GM18511 (cell line): ENCODE results near the gene MSMP.

ENCODE experiments used
- ATAC-seq: cut with Tn5 transposase; IDR thresholded peaks from one replicate; pipeline ENCODE4 v1.9.1; 2021; ENCODE audit warnings: mild to moderate bottlenecking, moderate library complexity; ENCODE audit not compliant: unreplicated experiment

The MSMP gene, protein sequence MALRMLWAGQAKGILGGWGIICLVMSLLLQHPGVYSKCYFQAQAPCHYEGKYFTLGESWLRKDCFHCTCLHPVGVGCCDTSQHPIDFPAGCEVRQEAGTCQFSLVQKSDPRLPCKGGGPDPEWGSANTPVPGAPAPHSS

DNA sequence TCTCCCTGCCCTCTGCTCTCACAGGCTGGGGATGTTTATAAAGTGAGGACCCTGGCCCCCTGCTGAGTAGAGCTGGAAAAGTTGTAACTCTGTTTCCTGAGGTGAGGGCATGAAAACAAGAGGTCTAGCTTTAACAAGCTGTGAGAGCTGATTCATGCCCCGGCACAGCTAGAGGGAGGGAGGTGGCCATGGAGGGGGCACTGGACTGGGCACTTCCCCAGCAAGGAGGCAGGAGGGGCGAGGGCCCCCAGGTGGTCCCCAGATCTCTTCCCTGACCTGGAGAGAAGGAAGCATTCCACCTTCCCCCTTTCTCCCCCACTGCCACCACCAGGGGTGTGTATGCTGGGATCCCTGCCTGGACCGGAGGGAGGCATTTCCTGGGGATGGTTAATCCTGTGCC lies at the start of gene MSMP:
Gene MSMP (minus strand): TSS at position 13 of the 400 bp plus-strand sequence. CDS start 147 bp downstream, outside the sequence.
- no peak for ATAC-seq

DNA sequence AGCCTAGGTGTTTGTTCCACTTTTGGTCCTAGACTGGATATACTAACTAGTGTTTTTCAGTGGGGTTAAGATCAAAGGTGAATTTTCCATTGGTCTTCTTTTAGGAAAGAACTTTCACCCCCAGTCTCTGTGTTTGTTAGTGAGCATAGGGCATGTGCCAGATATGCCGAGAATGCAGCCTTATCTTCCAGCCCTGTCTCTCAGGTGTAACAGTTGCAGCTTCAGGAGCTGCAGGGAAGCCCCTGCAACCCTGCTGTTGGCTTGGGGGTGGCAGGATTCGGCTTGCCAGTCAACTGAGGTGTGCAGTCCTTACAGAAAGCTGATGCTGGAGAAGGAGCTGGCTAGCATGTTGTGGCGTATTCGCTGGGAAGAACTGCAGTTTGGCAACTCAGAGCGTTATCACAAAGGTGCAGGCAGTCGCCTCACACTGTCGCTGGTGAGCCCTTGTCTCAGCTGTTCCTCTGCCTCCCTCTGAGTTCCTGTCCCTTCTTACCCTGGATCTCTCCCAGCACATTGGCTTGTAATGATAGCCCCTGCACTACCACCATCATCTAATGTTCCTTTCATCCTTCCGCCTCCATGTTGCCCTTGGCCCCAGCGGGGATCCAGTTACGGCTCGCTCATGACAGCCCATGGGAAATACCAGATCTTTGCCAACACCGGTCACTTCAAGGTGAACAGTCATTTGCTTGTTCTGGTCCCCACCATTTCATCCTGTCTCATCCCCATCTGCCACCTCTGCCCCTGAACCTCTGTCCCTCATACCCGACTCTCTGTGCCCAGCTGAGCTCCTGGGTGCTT lies 47.5 kb upstream of the MSMP start:
- no peak for ATAC-seq

DNA sequence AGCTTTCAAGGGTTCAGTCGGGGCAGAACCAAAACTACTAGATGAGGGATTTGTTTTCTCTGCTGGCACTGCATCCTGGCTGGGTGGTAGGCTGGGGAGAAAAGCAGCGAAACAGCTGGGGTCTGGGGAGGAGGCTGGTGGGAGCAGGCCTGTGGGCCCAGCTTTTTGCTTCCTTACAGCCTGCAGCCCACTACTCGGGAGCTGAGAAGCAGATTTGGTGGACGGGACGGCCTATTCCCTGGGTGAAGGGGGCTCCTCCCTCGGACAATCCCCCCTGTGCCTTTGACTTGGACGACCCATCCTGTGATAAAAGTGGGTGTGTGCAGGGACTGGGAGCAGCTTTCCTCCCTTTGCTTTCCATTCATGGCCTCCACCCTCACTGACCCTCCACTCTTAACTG lies 46.5 kb upstream of the MSMP start:
- ATAC-seq, result no peak

DNA sequence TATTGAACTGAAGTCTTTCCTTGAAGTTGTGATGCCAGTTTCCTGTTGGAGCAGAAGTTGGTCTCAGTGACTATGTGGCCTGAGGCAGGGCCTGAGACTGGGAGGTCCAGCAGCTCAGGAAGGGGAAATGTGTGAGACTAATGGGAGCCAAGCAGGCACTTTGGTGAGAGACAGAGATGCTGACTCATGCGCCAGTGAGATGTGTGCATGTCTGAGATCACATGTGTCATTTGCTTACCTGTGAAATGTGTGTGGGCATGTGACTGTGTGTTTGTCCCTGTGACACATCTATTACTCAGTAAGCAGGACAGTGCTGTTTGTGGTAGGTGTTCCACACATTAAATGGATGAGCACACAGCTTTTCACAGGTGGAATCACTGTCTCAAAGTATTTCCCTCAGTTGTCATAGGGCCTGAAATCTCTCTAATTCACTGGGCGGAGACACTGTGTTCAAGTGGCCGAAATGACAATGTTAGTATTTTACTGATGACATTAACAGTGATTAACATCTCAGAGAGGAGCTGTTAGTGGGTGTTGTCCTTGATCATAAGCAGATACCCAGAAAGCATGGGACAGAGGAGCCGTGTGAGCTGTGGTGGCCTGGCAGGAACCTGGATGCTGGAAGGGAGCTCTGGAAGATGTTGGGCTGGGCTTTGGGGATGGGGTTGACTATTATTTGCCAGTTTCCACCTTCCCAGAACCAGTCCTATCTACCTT lies 44.7 kb upstream of the MSMP start:
- no peak for ATAC-seq

DNA sequence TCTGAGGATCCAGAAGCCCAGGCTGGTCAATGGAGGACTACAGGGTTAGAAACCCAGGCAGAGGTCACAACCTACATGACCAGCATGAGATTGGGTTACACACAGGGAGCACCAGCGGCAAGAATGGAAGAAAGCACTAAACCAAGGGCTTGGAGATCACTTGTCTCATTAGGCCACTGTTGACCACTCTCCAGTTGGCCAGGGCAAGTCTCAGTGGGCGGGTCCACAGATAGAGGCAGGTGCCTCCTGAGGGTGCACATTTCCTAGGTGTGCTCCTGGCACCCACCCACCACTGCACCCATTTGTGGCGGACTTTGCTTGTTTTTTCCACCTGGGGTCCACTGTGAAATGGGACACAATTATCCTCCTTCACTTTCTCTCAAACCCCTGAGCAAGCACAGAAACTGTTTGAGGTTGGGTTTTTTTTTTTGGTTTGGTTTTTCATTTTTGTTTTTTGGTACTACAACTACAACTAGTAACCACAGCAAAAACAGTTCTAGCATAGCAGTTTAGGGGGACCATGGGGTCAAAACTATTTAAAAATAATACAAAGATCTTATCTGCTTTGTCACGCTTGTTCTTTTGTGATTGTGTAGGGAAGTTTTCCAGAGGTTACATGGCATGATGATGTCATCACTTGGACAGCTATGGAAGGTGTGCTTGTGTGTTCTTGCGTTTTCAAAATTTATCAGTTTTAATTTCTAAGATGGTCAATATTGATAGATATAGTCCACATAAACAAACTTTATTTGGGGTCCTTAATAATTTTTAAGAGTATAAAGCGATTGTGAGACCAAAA lies 43.4 kb upstream of the MSMP start:
- ATAC-seq, result no peak

DNA sequence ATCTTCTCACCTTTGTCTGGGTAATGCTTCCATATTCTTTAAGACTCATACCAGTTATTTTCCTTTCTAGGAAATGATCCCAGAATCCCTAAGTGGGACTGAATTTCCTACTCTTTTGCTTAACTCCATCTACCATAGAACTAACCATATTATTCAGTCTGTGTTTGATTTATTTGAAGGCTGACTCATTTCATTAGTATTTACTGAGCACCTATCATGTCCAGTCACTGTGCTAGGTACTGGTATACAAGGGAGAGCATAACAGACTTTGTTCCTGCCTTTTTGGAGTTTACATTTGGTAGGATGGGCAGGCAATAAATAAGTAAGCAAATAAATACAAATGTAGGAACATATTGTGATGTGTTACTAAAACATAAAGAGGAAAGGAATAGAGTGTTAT lies 41.6 kb upstream of the MSMP start:
- ATAC-seq, result no peak

DNA sequence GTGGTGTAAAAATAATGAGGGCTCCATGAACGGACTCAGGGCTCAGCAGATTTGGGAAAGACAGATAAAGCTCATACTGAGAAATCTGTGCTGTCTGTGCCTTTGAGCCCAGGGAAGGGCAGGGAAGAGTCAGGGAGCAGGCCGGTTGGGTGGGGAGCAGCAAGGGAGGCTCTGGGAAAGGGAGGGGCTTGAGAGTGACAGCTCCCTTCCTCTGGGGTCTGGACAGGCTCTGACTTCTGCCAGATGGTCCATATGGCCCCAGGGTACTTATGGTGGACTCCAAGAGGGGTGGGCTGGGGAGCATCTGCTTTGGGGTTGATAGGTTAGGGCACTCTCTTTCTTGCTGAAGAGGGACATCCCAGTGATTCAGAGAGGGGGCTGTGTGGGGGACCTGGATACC lies 39.4 kb upstream of the MSMP start:
- ATAC-seq, result no peak

DNA sequence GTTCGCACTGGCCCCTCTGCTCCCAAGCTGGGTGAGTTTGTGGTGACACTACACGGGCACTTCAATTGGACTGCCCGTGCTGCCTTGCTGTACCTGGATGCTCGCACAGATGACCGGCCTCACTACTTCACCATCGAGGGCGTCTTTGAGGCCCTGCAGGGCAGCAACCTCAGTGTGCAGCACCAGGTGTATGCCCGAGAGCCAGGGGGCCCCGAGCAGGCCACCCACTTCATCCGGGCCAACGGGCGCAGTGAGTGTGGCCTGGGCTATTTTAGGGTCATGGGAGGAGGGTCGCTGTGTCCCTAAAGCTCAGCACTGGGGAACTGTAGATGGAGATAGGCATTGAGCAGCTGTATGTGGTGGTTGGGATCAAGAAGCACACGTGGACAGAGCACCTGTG lies 38.8 kb upstream of the MSMP start:
- ATAC-seq, result no peak

DNA sequence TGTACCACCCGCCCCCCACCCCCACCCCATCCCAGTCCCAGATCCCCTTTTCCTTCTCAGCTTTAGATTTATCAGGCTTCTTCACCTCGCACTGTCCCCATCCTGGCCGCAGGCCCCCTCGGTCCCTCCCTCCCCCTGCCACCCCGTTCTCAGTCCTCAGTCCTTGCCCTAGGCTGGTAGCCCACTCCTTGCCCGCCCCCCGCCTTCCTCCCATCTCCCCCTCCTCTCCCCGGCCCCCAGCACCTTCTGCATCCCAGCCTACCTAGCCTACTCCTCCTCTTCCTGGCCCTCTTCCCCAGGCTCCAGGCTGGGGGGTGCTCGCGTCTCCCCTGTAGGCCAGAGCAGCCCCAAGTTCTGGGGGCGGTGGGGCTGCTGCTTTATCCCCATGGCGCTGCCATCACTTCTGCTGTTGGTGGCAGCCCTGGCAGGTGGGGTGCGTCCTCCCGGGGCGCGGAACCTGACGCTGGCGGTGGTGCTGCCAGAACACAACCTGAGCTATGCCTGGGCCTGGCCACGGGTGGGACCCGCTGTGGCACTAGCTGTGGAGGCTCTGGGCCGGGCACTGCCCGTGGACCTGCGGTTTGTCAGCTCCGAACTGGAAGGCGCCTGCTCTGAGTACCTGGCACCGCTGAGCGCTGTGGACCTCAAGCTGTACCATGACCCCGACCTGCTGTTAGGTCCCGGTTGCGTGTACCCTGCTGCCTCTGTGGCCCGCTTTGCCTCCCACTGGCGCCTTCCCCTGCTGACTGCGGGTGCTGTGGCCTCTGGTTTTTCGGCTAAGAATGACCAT lies 38.1 kb upstream of the MSMP start:
- ATAC-seq, result no peak

DNA sequence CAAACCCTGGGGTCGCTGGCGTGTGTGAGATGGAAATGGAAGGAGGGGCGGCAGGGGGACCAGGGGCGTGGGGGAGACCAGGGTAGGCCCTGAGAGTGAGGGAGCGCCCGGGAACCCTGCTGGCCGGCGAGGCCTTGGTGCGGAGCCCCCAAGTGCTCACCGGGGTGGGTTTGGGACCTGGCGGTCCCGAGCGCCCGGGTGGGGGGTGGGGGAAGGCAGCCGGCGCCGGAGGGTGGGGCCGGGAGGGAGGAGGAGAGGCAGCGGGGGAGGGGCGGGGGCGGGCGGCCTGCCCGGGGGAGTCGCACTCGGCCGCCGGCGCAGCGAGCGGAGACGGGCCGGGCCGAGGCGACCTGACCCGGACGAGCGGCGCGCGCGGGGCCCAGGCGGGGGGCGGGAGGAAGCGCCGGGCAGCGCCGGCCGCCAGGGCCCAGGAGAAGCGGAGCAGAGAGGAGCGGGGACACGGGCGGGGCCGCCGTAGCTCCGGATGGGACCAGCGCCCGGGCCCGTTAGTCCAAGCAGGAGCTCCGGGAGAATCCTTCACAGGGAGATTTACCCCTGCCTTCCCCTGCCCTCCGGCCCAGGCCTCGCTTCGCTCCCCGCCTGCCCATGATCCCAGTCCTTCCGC lies 37.3 kb upstream of the MSMP start, which contains the start of gene NPR2:
Gene NPR2 (plus strand): TSS at position 295 of the 625 bp plus-strand sequence. CDS start 818 bp downstream, outside the sequence.
- ATAC-seq, result no peak

DNA sequence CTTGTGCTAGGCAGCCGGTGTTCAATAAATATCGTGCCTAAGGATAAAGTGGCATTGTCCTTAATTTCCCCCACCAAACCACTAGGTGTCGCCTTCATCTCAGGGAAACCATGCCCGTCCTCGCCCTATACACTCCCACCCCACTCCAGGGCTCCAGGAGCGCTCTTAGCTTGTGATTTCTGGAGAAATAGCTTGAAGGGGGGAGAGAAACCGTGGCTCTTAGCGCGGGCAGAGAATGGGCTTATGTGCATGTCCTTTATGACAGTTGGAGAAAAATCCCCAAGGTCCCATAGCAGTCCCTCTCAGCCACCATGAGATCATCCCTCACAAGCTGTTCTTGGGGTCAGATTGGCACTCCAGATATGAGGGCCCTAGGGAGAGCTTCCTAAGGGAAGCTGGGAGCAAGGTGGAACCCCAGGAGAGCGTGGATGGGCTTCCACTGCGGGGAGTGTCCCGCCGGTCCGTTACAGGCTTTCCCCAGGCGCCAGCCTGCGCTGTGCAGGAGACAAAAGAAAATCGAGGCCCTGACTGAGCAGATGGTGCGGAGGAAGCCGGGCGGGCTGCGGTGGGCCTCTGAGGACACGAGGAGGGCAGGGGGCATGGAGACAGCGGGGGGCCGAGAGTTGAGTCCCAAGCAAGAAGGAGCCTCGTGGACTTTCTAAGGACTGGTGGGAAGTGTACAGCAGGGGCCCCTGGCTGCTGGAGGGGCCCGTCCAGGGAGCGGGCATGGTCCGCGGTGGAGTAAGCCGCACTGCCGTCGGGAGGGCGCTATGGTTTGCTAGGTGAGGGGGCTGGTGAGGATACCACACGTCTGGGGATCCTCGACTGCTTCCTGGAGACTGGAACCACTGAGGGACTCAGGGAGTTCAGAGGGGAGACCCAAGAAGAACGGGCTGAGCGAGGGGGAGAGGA lies 36.6 kb upstream of the MSMP start:
- ATAC-seq, result no peak

DNA sequence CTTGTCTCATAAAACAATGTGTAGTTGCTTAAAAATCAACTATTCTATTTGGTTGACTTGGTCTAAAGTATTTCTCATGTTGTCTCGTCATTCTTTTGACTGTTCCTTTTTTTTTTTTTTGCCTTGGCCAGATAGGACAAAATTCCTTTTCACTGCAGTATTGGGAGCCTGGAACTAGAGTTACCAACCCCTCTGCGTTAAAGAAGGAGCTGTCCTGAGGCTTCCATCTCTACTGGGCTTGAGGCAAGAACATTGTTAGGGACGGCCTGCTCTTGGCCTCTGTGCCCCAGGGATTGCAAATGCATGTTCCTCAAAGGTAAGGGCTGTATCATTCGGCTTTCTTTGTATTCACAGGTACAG lies 35.9 kb upstream of the MSMP start:
- ATAC-seq, result no peak

DNA sequence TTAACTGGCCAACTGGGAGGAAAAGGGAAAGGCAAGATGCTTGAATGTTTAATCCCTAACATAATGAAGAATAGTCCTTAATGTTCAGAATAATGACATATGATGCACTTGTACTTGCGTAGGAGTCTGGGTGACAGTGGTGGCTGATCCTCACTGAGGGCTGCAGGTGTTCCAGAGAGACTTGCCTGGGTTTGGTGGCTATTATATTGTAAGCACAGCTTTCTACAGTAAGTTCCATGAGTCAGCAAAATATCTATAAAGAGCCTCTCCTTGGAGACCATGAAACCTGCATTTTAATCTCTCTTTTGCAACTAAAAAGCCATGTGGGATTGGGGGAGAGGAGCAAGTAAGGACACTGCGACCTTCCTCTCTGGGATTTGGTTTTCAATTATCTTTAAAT lies 35.5 kb upstream of the MSMP start:
- no peak for ATAC-seq

DNA sequence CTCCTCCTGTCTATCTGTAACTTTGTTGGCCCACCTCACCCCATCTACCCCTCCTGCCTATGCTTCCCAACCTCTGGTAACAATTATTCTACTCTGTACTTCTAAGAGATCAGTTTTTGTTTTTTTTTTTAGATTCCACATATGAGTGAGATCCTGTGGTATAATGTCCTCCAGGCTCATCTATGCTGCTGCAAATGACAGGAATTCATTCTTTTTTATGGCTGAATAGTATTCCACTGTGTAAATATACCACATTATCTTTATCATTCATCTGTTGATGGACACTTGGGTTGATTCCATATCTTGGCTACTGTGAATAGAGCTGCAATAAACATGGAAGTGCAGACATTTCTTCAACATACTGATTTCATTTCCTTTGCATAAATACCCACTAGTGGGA lies 29.3 kb upstream of the MSMP start:
- ATAC-seq, result no peak

DNA sequence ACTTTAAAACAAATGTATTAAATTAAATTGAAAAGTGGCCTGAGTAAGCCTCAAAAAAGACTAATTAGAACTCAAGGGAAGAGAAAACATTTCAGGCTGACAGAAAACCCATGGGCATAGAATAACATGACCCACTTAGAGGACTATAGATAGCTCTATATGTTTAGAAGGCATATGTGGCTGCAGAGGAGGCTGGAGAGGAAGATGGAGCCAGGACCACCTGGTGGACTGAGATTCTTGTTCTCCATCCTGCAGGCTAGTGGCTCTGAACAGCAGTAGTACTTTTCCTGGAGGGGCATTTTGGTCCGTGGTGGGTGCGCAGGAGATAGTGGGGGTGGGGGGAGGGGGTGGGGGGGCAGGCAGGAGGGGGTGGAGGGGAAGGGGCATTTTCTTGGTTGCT lies 27.0 kb upstream of the MSMP start:
- ATAC-seq, result no peak

DNA sequence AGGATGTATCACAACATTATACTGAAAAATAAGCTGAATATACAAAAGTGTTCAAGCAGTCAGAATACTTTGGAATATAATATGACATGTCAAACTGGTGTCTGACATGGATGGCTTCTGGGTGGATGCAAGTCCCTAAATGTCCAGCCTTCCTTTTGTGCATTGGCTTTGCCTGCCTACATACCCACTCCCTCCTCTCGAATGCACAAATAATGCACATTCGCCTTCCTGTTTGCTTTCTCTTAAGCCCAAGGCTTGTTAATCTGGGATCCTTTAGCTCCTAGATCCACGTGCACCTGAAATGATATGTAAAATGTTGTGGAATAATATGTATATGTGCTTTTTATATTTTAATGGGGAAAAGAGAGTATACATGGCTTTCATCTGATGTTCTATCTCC lies 24.4 kb upstream of the MSMP start:
- no peak for ATAC-seq

DNA sequence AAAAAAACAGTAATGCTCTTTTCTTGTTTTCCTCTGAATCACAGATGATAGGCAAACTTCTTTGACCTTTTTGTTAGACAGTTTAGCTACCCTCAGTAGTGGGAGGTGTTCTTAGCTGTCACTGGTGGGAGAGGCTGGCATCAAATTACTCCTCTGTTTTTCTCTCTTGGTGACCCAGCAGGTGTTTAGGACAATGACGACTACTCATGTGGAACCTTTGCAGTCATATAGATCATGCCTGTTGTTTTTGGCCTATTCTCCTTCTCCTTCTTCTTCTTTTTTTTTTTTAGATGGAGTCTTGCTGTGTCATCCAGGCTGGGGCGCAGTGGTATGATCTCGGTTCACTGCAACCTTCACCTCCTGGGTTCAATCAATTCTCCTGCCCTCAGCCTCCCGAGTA lies 21.9 kb upstream of the MSMP start:
- no peak for ATAC-seq

DNA sequence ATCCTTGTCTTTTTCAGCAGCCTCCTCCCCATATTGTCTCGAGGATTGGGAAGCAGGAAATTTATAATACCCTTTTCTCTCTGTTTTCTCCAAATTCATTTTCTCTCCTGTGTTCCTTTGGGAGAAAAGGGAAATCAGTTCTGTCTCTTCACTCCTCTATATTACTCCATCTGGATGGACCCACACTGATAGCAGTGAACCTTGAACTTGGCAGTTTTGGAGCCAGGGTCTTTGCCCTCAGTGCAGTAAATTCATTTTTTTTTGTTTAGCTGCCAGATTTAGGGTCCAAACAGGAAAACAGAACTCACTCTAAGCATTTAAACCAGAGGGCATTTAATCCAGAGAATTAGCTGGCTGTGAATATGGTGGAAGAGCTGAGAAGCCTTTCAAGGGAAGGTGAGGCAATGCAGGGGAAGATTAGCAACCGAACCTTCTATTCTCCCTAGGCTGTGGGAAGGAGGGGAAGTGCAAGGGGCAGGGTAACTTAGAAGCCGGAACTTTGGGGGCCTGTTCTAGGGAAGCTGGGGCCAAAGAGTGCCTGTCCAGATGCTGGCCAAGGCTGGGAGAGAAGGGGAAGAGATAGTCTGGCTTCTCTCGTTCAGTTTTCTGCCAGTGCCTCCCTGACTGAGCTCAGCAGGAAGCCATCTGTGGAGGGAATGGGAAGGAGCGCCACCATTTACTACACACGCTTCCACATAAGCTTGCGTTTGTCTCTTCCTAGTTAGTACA lies 21.0 kb upstream of the MSMP start:
- ATAC-seq, result no peak
